KMS-11 (cell line): ENCODE results near the gene FBXL17.

Source experiments
- H2AFZ ChIP-seq: fragments of 200-600 bp; sonication (generic); 2 replicates; pipeline ENCODE4 v1.6.1; 2016; ENCODE audit warnings: antibody characterized with exemption, mixed run types, low read depth
- H3K27ac ChIP-seq: fragments of 200-600 bp; sonication (generic); 2 replicates; pipeline ENCODE4 v1.6.1; 2016; ENCODE audit warnings: mild to moderate bottlenecking, mixed run types
- H3K27me3 ChIP-seq: fragments of 200-600 bp; sonication (generic); 2 replicates; pipeline ENCODE4 v1.6.1; 2017; ENCODE audit warnings: mild to moderate bottlenecking, low read depth, mixed run types, moderate library complexity; ENCODE audit not compliant: insufficient read depth
- H3K36me3 ChIP-seq: fragments of 200-600 bp; sonication (generic); 2 replicates; pipeline ENCODE4 v1.6.1; 2017; ENCODE audit warnings: mild to moderate bottlenecking, mixed run types; ENCODE audit not compliant: insufficient read depth
- H3K4me1 ChIP-seq: fragments of 200-600 bp; sonication (generic); 2 replicates; pipeline ENCODE4 v1.6.1; 2016; ENCODE audit warnings: mild to moderate bottlenecking, low read depth, mixed run types; ENCODE audit not compliant: poor library complexity, severe bottlenecking
- H3K4me2 ChIP-seq: fragments of 200-600 bp; sonication (generic); 2 replicates; pipeline ENCODE4 v1.7.0; 2016; ENCODE audit warnings: mild to moderate bottlenecking, mixed run types
- H3K4me3 ChIP-seq: fragments of 200-600 bp; sonication (generic); IDR thresholded peaks from 2 replicates; pipeline ENCODE4 v1.6.1; 2017; ENCODE audit warnings: low read depth, low read length, mixed read lengths; ENCODE audit not compliant: insufficient read depth
- H3K79me2 ChIP-seq: fragments of 200-600 bp; sonication (generic); 2 replicates; pipeline ENCODE4 v1.6.1; 2016; ENCODE audit warnings: low read depth, mixed run types; ENCODE audit not compliant: insufficient read depth
- H3K9ac ChIP-seq: fragments of 200-600 bp; sonication (generic); 2 replicates; pipeline ENCODE4 v1.6.1; 2016; ENCODE audit warnings: mild to moderate bottlenecking, mixed run types
- H4K20me1 ChIP-seq: fragments of 200-600 bp; sonication (generic); 2 replicates; pipeline ENCODE4 v1.6.1; 2016; ENCODE audit warnings: mild to moderate bottlenecking, mixed run types; ENCODE audit not compliant: insufficient read depth
- TF ChIP-seq, protein P1 (sequence below): fragments of 200-600 bp; sonication (generic); conservative IDR thresholded peaks from 2 replicates; pipeline ENCODE4 v1.6.1; 2017; ENCODE audit warnings: low read depth, mild to moderate bottlenecking, antibody characterized with exemption, low read length, moderate library complexity, mixed read lengths

The FBXL17 gene

DNA sequence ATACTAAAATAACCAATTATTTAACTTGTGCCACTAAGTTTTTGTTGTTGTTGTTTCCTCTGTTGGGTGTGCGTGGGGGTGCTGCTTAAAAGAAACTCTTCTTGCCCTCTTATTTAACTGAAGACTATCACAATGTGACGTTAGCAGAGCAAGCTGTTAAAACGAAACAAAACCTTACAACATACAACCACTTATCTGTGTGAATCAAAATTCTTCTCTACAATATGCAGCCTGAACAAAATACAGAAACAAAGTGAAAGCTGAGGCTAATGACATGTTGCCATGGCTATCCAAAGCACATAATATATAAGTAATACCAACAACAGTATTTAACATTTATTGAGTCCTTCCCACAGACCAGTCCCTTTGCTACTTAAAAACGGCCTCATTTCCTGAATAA, 291.0 kb downstream of the FBXL17 start:
- Histone ChIP-seq H3K27me3 (no peaks in the 10 kb centered on the region), H3K79me2 (no peaks in the 10 kb centered on the region), H3K4me1 (no peaks in the 10 kb centered on the region), H3K4me2 (no peak overlapping the region), H2AFZ (no peak overlapping the region), H3K27ac (no peak overlapping the region), H4K20me1 (no peaks in the 10 kb centered on the region), H3K9ac (no peak overlapping the region), H3K36me3 (no peaks in the 10 kb centered on the region), H3K4me3 (no peak overlapping the region)
- TF ChIP-seq, protein P1, sequence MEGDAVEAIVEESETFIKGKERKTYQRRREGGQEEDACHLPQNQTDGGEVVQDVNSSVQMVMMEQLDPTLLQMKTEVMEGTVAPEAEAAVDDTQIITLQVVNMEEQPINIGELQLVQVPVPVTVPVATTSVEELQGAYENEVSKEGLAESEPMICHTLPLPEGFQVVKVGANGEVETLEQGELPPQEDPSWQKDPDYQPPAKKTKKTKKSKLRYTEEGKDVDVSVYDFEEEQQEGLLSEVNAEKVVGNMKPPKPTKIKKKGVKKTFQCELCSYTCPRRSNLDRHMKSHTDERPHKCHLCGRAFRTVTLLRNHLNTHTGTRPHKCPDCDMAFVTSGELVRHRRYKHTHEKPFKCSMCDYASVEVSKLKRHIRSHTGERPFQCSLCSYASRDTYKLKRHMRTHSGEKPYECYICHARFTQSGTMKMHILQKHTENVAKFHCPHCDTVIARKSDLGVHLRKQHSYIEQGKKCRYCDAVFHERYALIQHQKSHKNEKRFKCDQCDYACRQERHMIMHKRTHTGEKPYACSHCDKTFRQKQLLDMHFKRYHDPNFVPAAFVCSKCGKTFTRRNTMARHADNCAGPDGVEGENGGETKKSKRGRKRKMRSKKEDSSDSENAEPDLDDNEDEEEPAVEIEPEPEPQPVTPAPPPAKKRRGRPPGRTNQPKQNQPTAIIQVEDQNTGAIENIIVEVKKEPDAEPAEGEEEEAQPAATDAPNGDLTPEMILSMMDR: no peak

DNA sequence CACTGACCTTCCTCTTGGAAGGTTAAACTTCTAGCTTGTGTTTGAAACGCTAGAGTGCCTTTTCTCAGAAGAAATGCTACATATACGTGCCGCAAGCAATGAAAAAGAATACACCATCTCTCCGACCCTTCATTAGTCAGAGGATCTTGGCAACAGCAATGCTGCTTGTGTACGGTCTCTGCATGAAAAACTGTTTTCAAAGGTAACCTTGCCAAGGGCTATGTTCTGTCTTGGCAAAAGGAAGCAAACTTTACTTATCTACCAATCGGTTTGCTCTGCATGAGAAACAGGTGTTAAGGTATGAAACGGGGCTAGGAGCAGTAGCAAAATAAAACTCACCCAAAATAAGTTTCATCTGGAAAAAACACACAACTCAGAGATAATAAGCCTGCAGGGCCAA, 297.8 kb downstream of the FBXL17 start:
- no peak overlapping the region for H3K4me2 ChIP-seq

DNA sequence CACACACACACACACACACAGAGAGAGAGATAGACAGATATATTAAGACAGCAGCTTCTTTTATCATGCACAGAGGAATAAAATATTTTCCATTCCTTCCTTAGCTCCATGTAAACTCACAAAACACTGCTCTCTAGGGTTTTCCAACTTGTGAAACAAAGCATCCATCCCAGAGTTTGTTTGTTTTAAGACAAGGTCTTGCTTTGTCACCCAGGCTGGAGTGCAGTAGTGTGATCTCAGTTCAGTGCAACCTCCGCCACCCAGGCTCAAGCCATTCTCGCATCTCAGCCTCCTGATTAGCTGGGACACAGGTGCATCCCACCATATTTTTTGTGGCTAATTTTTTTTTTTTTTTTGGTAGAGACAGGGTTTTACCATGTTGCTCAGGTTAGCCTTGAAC, 298.7 kb downstream of the FBXL17 start:
- Histone ChIP-seq H3K4me1 (no peaks in the 10 kb centered on the region), H3K36me3 (no peaks in the 10 kb centered on the region), H3K4me2 (no peak overlapping the region), H3K27ac (no peak overlapping the region), H3K79me2 (no peaks in the 10 kb centered on the region), H2AFZ (no peak overlapping the region), H3K9ac (no peak overlapping the region), H3K4me3 (no peak overlapping the region), H4K20me1 (no peaks in the 10 kb centered on the region), H3K27me3 (no peaks in the 10 kb centered on the region)
- TF ChIP-seq, protein P1: no peak

More for the DNA sequence above, 297.8 kb downstream of the FBXL17 start:
- no peak overlapping the region for H3K27ac ChIP-seq
- TF ChIP-seq, protein P1: no peak
- H4K20me1 ChIP-seq: no peaks in the 10 kb centered on the region
- no peaks in the 10 kb centered on the region for H3K27me3 ChIP-seq
- no peaks in the 10 kb centered on the region for H3K4me1 ChIP-seq
- H3K9ac ChIP-seq: no peak overlapping the region
- no peak overlapping the region for H2AFZ ChIP-seq
- no peaks in the 10 kb centered on the region for H3K36me3 ChIP-seq
- H3K4me3 ChIP-seq: no peak overlapping the region
- H3K79me2 ChIP-seq: no peaks in the 10 kb centered on the region

DNA sequence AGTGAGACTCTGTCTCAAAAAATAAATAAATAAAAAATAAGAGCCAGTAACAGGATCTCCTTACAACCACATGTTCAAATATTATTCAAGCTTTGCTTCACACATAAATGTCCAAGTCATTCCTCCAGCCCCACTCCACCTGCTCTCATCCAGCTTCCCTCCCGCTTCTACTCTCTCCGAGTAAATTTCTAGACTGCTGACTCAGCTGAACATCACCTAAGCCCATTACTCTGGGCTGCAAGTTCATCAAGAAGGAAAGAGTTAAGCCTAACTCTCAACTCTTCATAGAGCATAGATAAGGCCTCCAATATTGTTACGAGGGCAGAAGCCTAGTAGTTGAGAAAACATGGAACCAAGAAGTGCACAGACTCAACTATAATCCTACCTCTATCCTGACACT, 300.2 kb downstream of the FBXL17 start:
- Histone ChIP-seq H3K4me1 (no peaks in the 10 kb centered on the region), H4K20me1 (no peaks in the 10 kb centered on the region)

More for the DNA sequence above, 300.2 kb downstream of the FBXL17 start:
- no peaks in the 10 kb centered on the region for H3K27me3 ChIP-seq
- H3K9ac ChIP-seq: no peak overlapping the region
- no peaks in the 10 kb centered on the region for H3K36me3 ChIP-seq
- H3K79me2 ChIP-seq: no peaks in the 10 kb centered on the region
- H3K4me2 ChIP-seq: no peak overlapping the region
- TF ChIP-seq, protein P1: no peak
- H2AFZ ChIP-seq: no peak overlapping the region
- H3K4me3 ChIP-seq: no peak overlapping the region
- no peak overlapping the region for H3K27ac ChIP-seq
